SK-N-MC (cell line): ENCODE results near the gene SCAF1.
"Not testable (repeated sequence)": the region's sequence is repeated elsewhere in the genome, so short reads cannot be mapped to it uniquely, and the experiment has no call there.

Experiments
- EZH2 ChIP-seq: fragments of 200-600 bp; sonication (generic); IDR thresholded peaks from one replicate; pipeline ENCODE4 v1.6.1; 2017; ENCODE audit warnings: antibody characterized with exemption
- POLR2AphosphoS5 ChIP-seq: IDR thresholded peaks from 2 replicates; pipeline ENCODE4 v1.6.1; 2012; ENCODE audit warnings: mild to moderate bottlenecking, low read depth, low read length, borderline replicate concordance

DNA sequence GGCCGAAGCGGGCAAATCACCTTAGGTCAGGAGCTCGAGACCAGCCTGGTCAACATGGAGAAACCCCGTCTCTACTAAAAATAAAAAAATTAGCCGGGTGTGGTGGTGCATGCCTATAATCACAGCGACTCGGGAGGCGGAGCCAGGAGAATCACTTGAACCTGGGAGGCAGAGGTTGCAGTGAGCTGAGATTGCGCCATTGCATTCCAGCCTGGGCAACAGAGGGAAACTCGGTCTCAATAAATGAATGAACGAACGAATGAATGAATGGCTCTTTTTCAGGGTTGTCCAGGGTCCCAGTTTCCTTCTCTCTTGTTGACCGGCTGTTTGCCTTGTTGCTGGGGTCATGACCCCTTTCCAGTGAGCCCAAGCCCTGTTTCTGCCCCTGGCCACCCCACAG, 24.1 kb upstream of the SCAF1 start:
- not testable (repeated sequence) for TF ChIP-seq EZH2, POLR2AphosphoS5
